ENCODE results near the gene TRPC4. TPM values are rescaled to one million over a fixed set of nuclear protein-coding genes. Genes with fewer than 3 reads are reported as not detected.

Gene TRPC4
- total and polyA plus RNA-seq, 7 donors, result 0.03 to 0.59 (median 0.08) TPM

- WGBS, 3 donors, result 20 to 35% (median 31%) methylated on average over 9 of the region's 9 CpGs
- TF ChIP-seq CTCF (IDR thresholded peaks at IDR 0.05), result no peak
- Histone ChIP-seq H3K27me3 (ENCODE audit: insufficient read depth in 3 of 3, low read length in 2 of 3) (no peaks in the 10 kb centered on the region), H3K36me3 (ENCODE audit: insufficient read depth in 1 of 2, low read depth in 1 of 2) (no peaks in the 10 kb centered on the region), H3K4me1 (no peaks in the 10 kb centered on the region), H3K4me3 (no peak overlapping the region), H3K27ac (no peak overlapping the region), H3K9me3 (no peaks in the 10 kb centered on the region)
- DNase-seq (no peak), ATAC-seq (no peak)
- intact Hi-C loops (cut with DNase I), result no loop called here
Observed at GRCh38 chr13:37752146-37752545, 117.4 kb downstream of the TRPC4 start.

DNA sequence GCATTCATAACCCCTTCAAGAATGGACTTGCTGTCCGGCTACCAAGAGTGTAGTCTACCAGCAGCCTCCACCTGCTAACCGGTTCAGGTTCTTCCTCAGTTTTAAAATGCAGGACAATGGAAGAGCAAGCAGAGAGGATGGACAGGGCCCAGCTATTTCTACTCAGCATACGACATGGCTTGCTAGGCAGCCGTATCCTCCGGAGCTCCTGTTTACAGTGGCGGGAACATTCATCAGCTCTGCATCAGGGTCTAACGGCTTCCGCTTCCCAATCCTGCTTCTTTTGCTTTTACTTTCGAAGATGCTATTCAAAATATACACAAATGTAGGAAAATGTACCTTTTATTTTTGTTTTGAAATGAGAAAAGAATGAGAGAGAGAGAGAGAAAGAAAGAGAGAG, 118.5 kb downstream of the TRPC4 start:
- no peaks in the 10 kb centered on the region for H3K9me3 ChIP-seq
- DNase-seq (no peak), ATAC-seq (no peak)
- H3K36me3 ChIP-seq (ENCODE audit: insufficient read depth in 1 of 2, low read depth in 1 of 2), result no peaks in the 10 kb centered on the region
- no peak for TF ChIP-seq CTCF (IDR thresholded peaks at IDR 0.05)
- no peaks in the 10 kb centered on the region for H3K27me3 ChIP-seq (ENCODE audit: insufficient read depth in 3 of 3, low read length in 2 of 3)
- H3K4me3 ChIP-seq, result no peak overlapping the region
- 91 to 93% (median 91%) methylated on average over 9 of the region's 9 CpGs for WGBS, 3 donors
- H3K4me1 ChIP-seq, result no peaks in the 10 kb centered on the region
- H3K27ac ChIP-seq, result no peak overlapping the region
- intact Hi-C loops (cut with DNase I), result no loop called here

DNA sequence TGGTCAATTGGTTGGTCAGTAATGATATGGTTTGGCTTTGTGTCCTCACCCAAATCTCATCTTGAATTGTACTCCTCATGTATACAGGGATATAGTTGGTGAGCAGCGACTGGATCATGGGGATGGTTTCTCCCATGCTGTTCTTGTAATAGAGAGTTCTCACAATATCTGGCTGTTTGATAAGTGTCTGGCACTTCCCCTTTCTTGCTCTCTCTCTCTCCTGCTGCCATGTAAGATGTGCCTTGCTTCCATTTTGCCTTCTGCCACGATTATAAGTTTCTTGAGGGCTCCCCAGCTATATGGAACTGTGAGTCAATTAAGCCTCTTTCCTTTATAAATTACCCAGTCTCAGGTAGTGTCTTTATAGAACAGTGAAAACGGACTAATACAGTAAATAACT, 120.7 kb downstream of the TRPC4 start:
- WGBS, 3 donors, result 83 to 93% (median 86%) methylated on average over 3 of the region's 3 CpGs
- intact Hi-C loops (cut with DNase I), result no loop called here

DNA sequence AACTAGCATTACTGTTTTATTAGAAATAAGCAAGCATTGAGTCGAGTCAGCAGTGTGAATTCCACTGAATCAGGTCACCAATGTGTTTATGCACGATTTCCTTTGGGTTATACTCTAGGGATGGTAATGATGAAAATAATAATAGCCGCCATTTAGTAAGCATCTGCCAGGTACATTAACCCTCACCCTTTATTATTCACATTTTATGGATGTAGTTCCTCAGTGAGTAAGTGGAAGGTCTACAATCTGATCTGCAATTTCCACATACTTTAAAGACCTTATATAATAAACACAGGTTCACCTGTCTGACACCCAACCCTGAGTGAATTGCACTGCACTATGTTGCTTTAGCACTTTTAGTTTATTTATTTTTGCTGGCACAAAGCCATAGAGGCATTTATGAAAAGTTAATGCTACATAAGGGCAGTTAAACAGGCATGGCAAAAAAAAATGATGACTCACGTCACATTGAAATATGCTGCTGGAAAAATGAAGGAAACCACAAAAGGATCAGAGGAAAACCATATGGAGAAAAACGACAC, 122.4 kb downstream of the TRPC4 start:
- Histone ChIP-seq H3K4me3 (no peak overlapping the region), H3K36me3 (ENCODE audit: insufficient read depth in 1 of 2, low read depth in 1 of 2) (no peaks in the 10 kb centered on the region), H3K9me3 (no peaks in the 10 kb centered on the region), H3K27ac (no peak overlapping the region), H3K27me3 (ENCODE audit: insufficient read depth in 3 of 3, low read length in 2 of 3) (no peaks in the 10 kb centered on the region), H3K4me1 (no peaks in the 10 kb centered on the region)
- DNase-seq (no peak), ATAC-seq (no peak)
- WGBS, 3 donors, result 43 to 54% (median 48%) methylated on average over 5 of the region's 5 CpGs
- no peak for TF ChIP-seq CTCF (IDR thresholded peaks at IDR 0.05)
- intact Hi-C loops (cut with DNase I), result no loop called here

More for the DNA sequence above, 120.7 kb downstream of the TRPC4 start:
- H3K9me3 ChIP-seq, result no peaks in the 10 kb centered on the region
- DNase-seq (no peak), ATAC-seq (no peak)
- no peak overlapping the region for H3K4me3 ChIP-seq
- no peaks in the 10 kb centered on the region for H3K27me3 ChIP-seq (ENCODE audit: insufficient read depth in 3 of 3, low read length in 2 of 3)
- TF ChIP-seq CTCF (IDR thresholded peaks at IDR 0.05), result no peak
- no peak overlapping the region for H3K27ac ChIP-seq
- H3K36me3 ChIP-seq (ENCODE audit: insufficient read depth in 1 of 2, low read depth in 1 of 2), result no peaks in the 10 kb centered on the region
- no peaks in the 10 kb centered on the region for H3K4me1 ChIP-seq

DNA sequence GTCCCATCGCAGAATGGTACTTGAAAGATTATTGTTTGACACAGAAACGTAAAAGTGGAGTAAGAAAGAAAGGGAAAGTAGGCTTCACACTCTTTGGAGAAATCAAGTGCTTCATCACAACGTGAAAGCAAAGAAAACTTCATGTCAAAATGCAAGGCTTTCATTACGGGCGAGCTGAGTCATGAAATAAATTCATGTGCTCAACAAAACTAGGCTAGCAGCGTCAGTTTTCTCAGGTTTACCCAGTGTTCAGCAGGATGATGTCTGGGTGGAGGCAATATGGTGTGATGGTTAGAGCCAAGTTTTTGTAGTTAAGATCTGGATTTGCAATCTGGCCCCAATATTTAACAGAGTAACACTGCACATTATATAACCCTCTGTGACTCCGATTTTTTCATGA, 128.0 kb downstream of the TRPC4 start:
- Histone ChIP-seq H3K4me3 (no peak overlapping the region), H3K4me1 (no peaks in the 10 kb centered on the region), H3K27ac (no peak overlapping the region), H3K27me3 (ENCODE audit: insufficient read depth in 3 of 3, low read length in 2 of 3) (no peaks in the 10 kb centered on the region), H3K36me3 (ENCODE audit: insufficient read depth in 1 of 2, low read depth in 1 of 2) (no peaks in the 10 kb centered on the region), H3K9me3 (no peaks in the 10 kb centered on the region)
- DNase-seq, result no peak
- WGBS, 3 donors, result 80 to 83% (median 81%) methylated on average over 7 of the region's 7 CpGs
- TF ChIP-seq CTCF (IDR thresholded peaks at IDR 0.05), result no peak
- intact Hi-C loops (cut with DNase I), result no loop called here
- ATAC-seq, result no peak
